Activated CD8-positive, alpha-beta memory T cell treated with anti-CD3 and anti-CD28 coated beads for 36 hours (primary cell): ENCODE results near the gene LDAF1. TPM values are rescaled to one million over a fixed set of nuclear protein-coding genes. Genes with fewer than 3 reads are reported as not detected.
"Not testable (repeated sequence)": the region's sequence is repeated elsewhere in the genome, so short reads cannot be mapped to it uniquely, and the experiment has no call there.

Source experiments
- CTCF ChIA-PET: fragments of 350-600 bp; sonication (Branson Sonifier 250); formaldehyde crosslinking; loops from one replicate; lab custom pipeline; 2021; ENCODE audit warnings: antibody characterized with exemption; lab: Charles Lee
- POLR2A ChIA-PET: fragments of 350-600 bp; sonication (Branson Sonifier 250); formaldehyde crosslinking; loops from one replicate; lab custom pipeline; 2021; ENCODE audit warnings: antibody characterized with exemption; lab: Charles Lee
- total RNA-seq, 2 experiments: library from RNA; stranded (reverse); gene quantifications; one replicate each; pipeline ENCODE4 v1.2.3, GENCODE V29; 2021

The LDAF1 gene
- 1 to 10 TPM; 7.9 to 9.3 TPM for total RNA-seq

DNA sequence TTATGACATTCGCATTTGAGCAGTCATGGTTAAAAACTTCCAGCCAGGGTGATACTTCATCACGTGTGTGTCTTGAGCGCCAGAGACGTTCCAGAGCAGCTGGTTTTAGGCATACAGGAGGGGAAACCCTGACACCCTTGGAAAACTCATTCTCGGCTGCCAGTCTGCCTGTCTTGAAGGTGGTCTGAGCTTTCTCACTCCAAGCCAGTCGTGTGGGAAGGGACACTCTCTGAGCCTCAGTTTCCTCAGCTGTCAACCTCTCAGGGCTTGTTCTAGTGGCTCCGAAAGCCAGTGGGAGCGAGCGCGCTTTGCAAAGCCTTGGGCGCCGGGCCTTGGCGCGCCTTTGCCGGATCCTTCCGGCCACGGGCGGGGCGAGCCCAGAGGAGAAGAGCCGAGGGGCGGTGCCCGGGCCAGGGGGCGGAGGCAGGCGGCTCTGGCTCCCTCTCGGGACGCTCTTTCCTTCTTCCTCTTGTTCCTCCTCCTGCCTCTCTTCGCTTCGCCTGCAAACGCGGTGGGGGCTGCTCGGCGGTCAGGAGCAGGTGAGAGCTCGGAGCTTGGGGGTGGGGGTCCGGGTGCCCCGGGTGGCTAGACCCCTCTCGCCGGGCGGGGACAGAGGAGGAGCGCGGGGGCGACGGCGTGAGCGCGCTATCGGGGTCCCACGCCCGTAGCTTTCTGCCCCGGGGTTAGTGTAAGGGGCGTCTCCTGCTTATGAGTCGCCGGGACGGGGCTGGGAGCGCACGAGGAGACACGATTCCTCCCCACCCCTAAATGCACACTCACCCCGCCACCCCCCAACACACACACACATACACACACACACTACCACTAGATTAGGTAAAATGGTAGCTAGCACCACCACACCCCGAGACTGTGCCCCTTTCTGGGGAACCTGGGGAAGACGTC, at the start of gene LDAF1:
Gene LDAF1 (plus strand): TSS at position 467 of the 903 bp plus-strand sequence. CDS start 2,509 bp downstream, outside the sequence.
- ChIA-PET POLR2A (interaction anchor here (0.6 kb wide), 3 partner anchors 68 to 261 kb away, joined by 3 to 4 read pairs (median 3); no protein-coding TSS in a partner anchor), CTCF (interaction anchor here (0.5 to 3.4 kb wide), 7 partner anchors 11 to 1891 kb away, joined by 3 to 15 read pairs (median 4); no protein-coding TSS in a partner anchor)

DNA sequence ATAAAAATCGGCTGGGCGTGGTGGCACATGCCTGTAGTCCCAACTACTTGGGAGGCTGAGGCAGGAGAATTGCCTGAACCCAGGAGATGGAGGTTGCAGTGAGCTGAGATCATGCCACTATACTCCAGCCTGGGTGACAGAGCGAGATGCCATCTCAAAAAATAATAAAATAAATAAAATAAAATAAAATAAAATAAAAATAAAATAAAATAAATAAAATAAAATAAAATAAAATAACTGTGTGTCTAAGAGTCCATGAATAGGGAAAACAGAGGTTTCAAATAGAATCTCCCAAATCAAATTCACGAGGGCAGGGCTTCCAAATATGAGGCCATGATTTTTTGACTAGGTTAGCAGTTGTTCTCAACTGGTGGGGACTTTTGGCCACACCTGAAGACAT, 42.9 kb upstream of the LDAF1 start:
- CTCF ChIA-PET, POLR2A ChIA-PET: not testable (repeated sequence)

DNA sequence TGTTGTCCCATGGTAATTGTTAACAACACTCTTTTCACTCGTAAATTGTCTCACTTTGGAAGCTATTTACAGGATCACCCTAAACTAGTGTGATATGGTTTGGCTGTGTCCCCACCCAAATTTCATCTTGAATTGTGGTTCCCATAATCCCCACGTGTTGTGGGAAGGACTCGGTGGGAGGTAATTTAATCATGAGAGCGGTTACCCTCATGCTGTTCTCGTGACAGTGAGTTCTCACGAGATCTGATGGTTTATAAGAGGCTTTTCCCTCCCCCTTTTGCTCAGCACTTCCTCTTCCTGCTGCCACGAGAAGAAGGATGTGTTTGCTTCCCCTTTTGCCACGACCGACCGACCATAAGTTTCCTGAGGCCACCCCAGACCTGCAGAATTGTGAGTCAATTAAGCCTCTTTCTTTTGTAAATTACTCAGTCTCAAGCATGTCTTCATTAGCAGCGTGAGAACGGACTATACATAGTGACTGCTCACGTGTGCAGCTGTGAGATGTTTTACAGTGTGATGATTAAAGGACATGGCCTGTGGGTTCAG, 42.3 kb upstream of the LDAF1 start:
- ChIA-PET CTCF (no interaction called here), POLR2A (no interaction called here)

DNA sequence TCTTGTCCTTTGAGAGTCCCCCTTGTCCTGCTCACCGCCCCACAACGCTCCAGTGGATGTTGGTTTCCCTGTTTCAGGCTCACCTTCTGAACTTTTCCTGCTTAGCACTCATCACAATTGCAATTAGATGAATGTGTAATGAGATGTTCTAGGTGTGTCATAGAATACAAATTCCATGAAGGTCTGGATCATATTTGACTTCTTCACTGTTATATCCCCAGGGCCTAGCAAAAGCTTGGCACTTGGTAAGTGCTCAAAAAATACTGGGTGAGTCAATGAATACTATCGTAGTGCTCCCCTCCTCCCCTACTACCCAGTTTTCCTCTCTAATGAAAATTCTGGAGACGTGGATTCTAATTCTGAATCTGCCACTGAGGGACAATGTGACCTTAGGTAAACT, 40.9 kb upstream of the LDAF1 start:
- POLR2A ChIA-PET = no interaction called here
- CTCF ChIA-PET = no interaction called here

DNA sequence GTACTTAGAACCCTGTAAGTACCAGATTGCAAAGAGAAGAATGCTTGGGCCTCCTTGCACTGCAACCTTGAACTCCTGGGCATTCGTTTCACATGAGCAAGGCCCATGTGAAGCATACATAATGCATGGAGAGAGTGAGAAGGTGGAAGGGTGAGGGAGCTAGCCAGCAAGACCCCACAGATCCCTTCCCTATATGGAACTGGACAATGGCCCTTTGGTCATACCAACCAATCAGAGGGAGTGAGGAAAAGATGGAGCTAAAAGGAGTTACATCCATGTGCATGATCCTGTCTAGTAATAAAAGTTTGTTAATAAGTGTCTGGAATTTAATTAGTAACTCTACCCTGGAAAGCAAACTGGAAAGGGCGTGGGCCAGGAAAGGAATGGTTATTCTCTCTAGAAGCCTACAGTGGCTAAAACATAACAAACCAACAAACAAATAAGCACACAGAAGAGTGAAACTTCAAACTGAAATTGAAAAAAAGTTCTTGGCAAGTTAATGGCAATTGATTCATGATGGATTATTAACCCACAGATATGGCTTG, 37.4 kb upstream of the LDAF1 start:
- ChIA-PET POLR2A (no interaction called here), CTCF (no interaction called here)

DNA sequence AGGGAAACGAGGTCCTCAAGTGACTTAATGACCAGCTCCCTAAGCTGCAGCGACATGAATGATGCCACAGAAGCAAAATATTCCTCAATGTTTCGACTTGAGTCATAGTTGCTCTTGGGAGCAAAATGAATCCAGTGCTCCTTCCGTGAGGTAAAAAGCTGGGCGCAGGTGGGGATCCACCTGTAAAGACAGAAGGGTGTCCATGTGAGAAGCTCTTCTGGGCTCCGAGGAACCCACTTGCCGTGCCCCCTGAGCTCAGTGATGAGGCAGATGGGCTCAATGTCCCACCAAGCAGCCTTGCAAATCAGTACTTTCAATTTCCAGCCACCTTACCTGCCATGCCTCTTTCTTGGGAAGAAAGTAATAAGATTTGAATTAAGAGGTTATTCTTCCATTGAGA, 33.3 kb upstream of the LDAF1 start:
- ChIA-PET POLR2A (no interaction called here), CTCF (no interaction called here)

DNA sequence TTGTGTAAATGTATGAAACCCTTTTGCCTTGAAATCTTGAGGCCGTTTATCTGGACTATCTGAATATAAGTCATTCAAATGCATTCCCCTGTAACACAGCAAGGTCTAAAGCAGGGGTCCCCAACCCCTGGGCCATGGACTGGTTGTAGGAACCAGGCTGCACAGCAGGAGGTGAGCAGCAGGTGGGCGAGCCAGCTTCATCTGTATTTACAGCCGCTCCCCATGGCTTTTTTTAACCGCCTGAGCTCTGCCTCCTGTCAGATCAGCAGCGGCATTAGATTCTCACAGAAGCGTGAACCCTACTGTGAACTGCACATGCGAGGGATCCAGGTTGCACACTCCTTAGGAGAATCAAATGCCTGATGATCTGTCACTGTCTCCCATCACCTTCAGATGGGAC, 32.0 kb upstream of the LDAF1 start:
- POLR2A ChIA-PET = no interaction called here
- CTCF ChIA-PET = no interaction called here

DNA sequence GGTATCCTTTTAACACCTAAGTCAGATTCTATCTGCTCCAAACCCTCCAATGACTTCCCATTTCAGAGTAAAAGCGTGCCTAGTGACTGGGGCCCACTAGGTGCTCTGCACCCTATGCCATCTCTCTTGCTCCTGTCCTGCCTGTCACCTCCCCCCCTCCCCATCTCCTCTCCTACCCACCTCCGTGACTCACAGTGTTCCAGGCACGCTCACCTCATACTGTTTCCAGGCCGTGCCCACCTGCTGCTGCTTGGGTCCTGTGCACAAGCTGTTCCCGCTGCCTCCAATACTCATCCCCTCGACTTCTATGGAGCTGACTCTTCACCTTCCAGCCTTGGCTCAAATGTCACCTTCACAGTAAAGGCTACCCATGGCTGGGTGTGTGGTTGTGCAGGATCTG, 29.5 kb upstream of the LDAF1 start:
- CTCF ChIA-PET = no interaction called here

DNA sequence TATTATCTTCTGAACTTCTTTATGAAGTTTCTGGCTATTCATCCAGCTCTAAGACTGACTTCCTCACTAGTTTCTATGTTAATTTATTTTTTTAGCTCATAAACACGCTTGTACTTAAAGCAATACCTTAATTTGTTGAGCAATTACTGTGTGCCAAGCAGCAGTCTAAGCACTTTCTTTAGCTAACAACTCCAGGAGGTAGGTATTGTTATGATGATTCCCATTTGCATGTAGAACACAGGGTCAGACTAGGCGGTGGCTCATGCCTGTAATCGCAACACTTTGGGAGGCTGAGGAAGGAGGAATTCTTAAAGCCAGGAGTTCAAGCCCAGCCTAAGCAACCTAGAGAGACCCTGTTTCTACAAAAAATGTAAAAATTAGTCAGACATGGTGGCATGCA, 27.7 kb upstream of the LDAF1 start:
- ChIA-PET POLR2A (no interaction called here), CTCF (no interaction called here)

More for the DNA sequence above, 29.5 kb upstream of the LDAF1 start:
- POLR2A ChIA-PET = no interaction called here

DNA sequence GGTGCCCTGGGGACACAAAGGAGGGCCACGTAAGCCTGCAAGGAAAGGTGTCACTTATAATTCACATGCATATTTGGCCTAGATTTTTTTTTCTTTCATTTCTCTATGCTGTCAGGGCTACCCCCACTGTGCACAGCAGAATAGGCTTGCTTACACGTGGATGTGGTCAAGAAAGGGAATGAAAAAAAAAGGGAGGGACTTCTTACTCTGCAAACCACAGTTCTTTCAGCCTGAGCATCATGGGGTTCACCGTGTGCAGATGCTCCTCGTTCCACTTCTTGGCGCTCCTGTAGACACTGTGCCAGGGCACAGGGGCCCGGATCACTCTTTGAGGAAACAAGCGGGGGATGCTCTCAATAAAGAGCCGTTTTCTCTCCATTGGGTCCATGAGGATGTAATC, 24.4 kb upstream of the LDAF1 start:
- ChIA-PET CTCF (no interaction called here), POLR2A (no interaction called here)

DNA sequence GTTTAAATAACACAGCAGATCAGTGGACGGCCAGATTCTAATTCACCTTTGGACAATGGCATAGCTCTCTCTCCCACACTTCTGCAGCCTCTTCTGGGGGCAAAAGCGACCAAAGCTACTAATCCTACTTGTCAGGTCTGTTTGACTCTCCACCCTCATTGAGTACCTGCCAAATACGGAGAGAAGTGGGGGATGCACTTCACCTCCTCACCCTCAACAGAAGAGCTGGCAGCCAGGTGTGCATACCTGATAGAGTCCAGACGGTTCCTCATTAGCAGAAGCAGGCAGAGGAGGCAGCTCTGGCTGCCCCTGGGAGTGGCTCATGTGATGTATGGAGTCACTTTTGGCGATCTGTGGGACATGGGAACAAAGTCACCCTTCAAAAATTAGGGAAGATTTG, 12.7 kb upstream of the LDAF1 start:
- POLR2A ChIA-PET = no interaction called here
- CTCF ChIA-PET = no interaction called here

DNA sequence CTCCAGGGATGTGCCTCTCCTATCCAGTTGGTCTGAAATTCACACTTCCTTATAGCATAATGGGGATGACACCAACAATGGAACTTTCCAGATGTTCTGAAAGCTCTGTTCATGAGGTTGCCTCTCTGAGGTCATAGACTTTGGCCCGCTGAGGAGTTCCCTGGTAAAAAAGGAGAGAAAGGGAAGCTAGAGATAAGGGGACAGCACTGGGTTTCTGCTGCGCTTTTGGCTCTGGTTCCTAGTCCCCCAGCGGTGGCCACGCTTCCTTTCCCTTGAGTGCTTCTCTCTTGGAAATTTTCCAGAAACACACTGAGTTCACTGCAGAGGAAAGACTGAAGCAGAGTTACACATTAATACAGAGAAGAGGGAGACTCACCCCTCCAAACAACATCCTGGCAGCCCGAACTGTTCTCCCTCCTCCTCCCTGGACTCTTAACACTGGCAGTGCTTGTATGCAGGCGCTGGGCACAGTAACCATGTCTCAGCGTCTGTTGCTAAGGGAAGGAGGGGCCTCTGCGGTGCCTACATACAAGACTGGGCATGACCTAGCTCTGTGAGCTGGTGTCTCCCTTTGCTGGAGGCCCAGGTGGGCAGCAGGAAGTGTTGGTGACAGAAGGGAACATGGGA, 8.0 kb upstream of the LDAF1 start, which contains the start of gene DNAH3:
Gene DNAH3 (minus strand): TSS at position 472 of the 627 bp plus-strand sequence. CDS start 527 bp downstream, outside the sequence.
- CTCF ChIA-PET = no interaction called here
- POLR2A ChIA-PET = no interaction called here

DNA sequence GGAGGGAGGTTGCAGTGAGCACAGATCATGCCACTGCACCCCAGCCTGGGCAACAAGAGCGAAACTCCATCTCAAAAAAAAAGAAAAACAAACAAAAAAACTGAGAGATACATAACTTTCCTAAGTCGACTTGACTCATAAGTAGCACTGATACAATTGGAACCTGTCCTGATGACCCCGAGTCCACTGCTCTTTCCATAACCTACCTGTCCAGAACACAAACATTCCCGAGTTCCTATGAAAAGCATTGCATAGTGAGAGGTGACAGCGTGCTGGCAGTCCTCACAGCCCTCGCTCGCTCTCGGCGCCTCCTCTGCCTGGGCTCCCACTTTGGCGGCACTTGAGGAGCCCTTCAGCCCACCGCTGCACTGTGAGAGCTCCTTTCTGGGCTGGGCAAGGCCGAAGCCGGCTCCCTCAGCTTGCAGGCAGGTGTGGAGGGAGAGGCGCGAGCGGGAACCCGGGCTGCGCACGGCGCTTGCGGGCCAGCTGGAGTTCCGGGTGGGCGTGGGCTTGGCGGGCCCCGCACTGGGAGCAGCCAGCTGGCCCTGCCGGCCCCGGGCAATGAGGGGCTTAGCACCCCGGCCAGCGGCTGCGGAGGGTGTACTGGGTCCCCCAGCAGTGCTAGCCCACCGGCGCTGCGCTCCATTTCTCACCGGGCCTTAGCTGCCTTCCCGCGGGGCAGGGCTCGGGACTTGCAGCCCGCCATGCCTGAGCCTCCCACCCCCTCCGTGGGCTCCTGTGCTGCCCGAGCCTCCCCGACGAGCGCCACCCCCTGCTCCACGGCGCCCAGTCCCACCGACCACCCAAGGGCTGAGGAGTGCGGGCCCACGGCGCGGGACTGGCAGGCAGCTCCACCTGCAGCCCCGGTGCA, 6.1 kb upstream of the LDAF1 start:
- POLR2A ChIA-PET, CTCF ChIA-PET: not testable (repeated sequence)

DNA sequence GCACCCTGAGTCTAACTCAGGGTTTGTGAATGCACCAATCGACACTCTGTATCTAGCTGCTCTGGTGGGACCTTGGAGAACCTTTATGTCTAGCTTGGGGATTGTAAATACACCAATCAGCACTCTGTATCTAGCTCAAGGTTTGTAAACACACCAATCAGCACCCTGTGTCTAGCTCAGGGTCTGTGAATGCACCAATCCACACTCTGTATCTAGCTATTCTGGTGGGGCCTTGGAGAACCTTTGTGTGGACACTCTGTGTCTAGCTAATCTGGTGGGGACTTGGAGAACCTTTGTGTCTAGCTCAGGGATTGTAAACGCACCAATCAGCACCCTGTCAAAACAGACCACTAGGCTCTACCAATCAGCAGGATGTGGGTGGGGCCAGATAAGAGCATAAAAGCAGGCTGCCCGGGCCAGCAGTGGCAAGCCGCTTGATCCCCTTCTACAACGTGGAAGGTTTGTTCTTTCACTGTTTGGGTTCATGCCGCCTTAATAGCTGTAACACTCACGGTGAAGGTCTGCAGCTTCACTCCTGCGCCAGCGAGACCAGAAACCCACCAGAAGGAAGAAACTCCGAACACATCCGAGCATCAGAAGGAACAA, 5.2 kb upstream of the LDAF1 start:
- POLR2A ChIA-PET, CTCF ChIA-PET: not testable (repeated sequence)

DNA sequence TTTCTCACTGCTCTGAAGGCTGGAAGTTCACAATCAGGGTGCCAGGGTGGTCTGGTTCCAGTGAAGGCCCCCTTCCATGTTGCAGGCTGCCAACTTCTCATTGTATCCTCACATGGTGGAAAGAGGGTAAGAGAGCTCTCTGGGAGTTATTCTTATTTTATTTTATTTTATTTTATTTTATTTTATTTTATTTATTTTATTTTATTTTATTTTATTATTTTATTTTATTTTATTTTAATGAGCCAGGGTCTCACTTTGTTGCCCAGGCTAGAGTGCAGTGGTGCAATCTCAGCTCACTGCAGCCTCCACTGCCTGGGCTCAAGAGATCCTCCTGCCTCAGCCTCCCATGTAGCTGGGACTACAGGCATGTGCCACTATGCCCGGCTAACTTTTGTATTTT, 2.5 kb upstream of the LDAF1 start:
- CTCF ChIA-PET = not testable (repeated sequence)

DNA sequence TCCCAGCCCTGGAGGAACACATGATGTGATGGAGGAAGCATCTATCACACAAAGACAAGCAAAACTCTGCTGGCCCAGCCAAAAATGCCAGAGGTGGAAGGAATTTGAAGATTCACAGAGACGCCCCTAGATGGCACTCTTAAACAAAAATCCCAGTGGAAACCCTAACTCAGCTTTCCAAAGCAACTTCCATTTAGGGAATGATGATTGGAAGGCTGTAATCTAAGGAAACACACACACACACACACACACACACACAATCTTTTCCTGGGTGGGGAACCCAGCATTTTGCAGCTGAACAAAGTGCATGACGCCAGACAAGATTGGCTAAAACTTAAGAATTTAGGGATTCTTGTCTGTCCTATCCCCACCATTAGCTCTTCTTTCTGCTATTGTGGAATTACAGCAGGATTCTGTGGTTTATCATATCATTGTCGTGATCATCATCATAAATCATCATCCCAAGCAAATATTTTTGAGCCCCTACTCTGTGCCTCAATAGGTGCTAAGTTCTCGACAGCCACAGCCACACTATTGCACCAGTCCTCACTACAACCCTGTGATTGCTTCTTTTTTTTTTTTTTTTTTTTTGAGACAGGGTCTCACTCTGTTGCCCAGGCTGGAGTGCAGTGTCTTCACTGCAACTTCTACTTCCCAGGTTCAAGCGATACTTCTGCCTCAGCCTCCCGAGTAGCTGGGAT, 1.6 kb upstream of the LDAF1 start:
- ChIA-PET CTCF (interaction anchor here (0.7 to 3.4 kb wide), 2 partner anchors 39 to 145 kb away, joined by 4 to 15 read pairs; no protein-coding TSS in a partner anchor), POLR2A (interaction anchor here (0.7 kb wide), 1 partner anchor 29 kb away, joined by 7 read pairs; no protein-coding TSS in a partner anchor)

More for the DNA sequence above, 2.5 kb upstream of the LDAF1 start:
- POLR2A ChIA-PET = not testable (repeated sequence)

DNA sequence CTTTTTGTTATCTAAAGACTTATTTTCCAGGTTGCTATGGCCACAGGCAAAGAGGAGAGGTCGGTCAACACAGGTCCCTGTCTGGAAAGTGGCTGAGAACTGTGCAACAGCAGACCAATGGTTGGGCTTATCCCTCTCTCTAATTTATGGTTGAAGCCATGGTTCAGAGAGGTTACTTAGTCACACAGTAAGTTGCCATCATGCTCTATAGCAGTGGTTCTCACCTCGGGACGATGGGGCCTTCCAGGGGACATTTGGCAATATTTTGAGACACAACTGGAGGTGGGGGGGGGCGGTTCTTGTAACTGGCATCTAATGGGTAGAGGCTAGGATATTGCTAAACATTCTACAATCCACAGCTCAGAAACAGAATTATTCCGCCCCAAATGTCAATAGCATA, 842 bp upstream of the LDAF1 start:
- ChIA-PET POLR2A (interaction anchor here (0.6 kb wide), 1 partner anchor 67 kb away, joined by 3 read pairs; no protein-coding TSS in a partner anchor), CTCF (interaction anchor here (0.7 to 3.4 kb wide), 2 partner anchors 38 to 144 kb away, joined by 4 to 15 read pairs; no protein-coding TSS in a partner anchor)
